WTC11 (cell line): ENCODE results near the gene MAPK14.

Source experiments
- ATF2 ChIP-seq: sonication (generic); formaldehyde crosslinking; IDR thresholded peaks from 2 replicates; pipeline ENCODE4 v1.8.1; 2022; ENCODE audit warnings: low read depth, missing genetic modification reagents, borderline replicate concordance
- CTCF ChIP-seq: fragments of 200-600 bp; IDR thresholded peaks from 2 replicates; pipeline ENCODE4 v1.8.0; 2022; ENCODE audit warnings: antibody characterized with exemption
- ELF4 ChIP-seq: sonication (generic); formaldehyde crosslinking; IDR thresholded peaks from 2 replicates; pipeline ENCODE4 v1.8.1; 2022; ENCODE audit warnings: low read depth, mild to moderate bottlenecking, moderate library complexity, missing genetic modification reagents
- ETV6 ChIP-seq: sonication (generic); formaldehyde crosslinking; IDR thresholded peaks from 2 replicates; pipeline ENCODE4 v1.8.1; 2022; ENCODE audit warnings: mild to moderate bottlenecking, missing genetic modification reagents
- JUN ChIP-seq: sonication (generic); formaldehyde crosslinking; IDR thresholded peaks from 2 replicates; pipeline ENCODE4 v1.8.0; 2023; ENCODE audit warnings: mild to moderate bottlenecking, missing genetic modification reagents
- MAX ChIP-seq: sonication (generic); formaldehyde crosslinking; IDR thresholded peaks from 2 replicates; pipeline ENCODE4 v1.8.0; 2022; ENCODE audit warnings: mild to moderate bottlenecking, missing genetic modification reagents
- NR2C2 ChIP-seq: sonication (generic); formaldehyde crosslinking; IDR thresholded peaks from 2 replicates; pipeline ENCODE4 v1.8.0; 2022; ENCODE audit warnings: mild to moderate bottlenecking, missing genetic modification reagents
- PRDM15 ChIP-seq: sonication (generic); formaldehyde crosslinking; IDR thresholded peaks from 2 replicates; pipeline ENCODE4 v1.8.0; 2022; ENCODE audit warnings: missing genetic modification reagents
- TP53 ChIP-seq: sonication (generic); formaldehyde crosslinking; IDR thresholded peaks from 2 replicates; pipeline ENCODE4 v1.8.1; 2023; ENCODE audit warnings: mild to moderate bottlenecking, missing genetic modification reagents
- ZNF423 ChIP-seq: fragments of 250-450 bp; sonication (Bioruptor Pico); IDR thresholded peaks from 2 replicates; pipeline ENCODE4 v2.1.2; 2022; ENCODE audit warnings: mild to moderate bottlenecking, moderate library complexity
- TF ChIP-seq, protein P1 (sequence below): sonication (generic); formaldehyde crosslinking; IDR thresholded peaks from 2 replicates; pipeline ENCODE4 v1.8.1; 2022; ENCODE audit warnings: mild to moderate bottlenecking, missing genetic modification reagents, moderate library complexity, borderline replicate concordance

- TF ChIP-seq MAX (no peak), CTCF (no peak), ZNF423 (CRISPR knock-in tag) (no peak), ETV6 (CRISPR knock-in tag) (no peak), ELF4 (no peak), JUN (CRISPR knock-in tag) (no peak), NR2C2 (CRISPR knock-in tag) (no peak), ATF2 (CRISPR knock-in tag) (no peak), PRDM15 (CRISPR knock-in tag) (no peak), TP53 (CRISPR knock-in tag) (no peak)
- TF ChIP-seq, protein P1, sequence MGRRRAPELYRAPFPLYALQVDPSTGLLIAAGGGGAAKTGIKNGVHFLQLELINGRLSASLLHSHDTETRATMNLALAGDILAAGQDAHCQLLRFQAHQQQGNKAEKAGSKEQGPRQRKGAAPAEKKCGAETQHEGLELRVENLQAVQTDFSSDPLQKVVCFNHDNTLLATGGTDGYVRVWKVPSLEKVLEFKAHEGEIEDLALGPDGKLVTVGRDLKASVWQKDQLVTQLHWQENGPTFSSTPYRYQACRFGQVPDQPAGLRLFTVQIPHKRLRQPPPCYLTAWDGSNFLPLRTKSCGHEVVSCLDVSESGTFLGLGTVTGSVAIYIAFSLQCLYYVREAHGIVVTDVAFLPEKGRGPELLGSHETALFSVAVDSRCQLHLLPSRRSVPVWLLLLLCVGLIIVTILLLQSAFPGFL (CRISPR knock-in tag): no peak
Observed at GRCh38 chr6:36116943-36117342, 89.3 kb downstream of the MAPK14 start.
